GM21367 (cell line): ENCODE measurements around the gene PCDHA5.
"Not testable (repeated sequence)": the region's sequence is repeated elsewhere in the genome, so short reads cannot be mapped to it uniquely, and the experiment has no call there.

Experiments used
- ATAC-seq: cut with Tn5 transposase; IDR thresholded peaks from one replicate; pipeline ENCODE4 v1.9.1; 2021; ENCODE audit not compliant: unreplicated experiment

Gene PCDHA5

GRCh38 chr5:140822969-140823368 lies 1.6 kb downstream of the PCDHA5 start:
- ATAC-seq = not testable (repeated sequence)

DNA sequence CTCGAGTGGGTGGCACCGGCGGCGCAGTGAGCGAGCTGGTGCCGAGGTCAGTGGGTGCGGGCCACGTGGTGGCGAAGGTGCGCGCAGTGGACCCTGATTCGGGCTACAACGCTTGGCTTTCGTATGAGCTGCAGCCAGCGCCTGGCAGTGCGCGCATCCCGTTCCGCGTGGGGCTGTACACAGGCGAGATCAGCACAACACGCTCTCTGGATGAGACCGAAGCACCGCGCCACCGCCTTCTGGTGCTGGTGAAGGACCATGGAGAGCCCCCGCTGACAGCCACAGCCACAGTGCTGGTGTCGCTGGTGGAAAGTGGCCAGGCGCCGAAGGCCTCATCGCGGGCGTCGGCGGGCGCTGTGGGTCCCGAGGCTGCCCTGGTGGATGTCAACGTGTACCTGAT lies 2.1 kb downstream of the PCDHA5 start:
- ATAC-seq = no peak

GRCh38 chr5:140827704-140828361 lies 6.4 kb downstream of the PCDHA5 start, which contains the start of gene PCDHA6:
Gene PCDHA6, plus strand, starts transcription at chr5:140827960. Its CDS starts 132 bp downstream, at chr5:140828092.
- ATAC-seq = no peak

DNA sequence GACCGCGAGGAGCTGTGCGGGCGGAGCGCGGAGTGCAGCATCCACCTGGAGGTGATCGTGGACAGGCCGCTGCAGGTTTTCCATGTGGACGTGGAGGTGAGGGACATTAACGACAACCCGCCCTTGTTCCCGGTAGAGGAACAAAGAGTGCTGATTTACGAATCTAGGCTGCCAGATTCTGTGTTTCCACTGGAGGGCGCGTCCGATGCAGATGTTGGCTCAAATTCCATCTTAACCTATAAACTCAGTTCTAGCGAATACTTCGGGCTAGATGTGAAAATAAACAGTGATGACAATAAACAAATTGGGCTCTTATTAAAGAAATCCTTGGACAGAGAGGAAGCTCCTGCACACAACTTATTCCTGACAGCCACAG lies 6.9 kb downstream of the PCDHA5 start:
- ATAC-seq = no peak

- not testable (repeated sequence) for ATAC-seq
Measured at GRCh38 chr5:140829511-140830501, 8.4 kb downstream of the PCDHA5 start.

- no peak for ATAC-seq
Measured at GRCh38 chr5:140833993-140834392, 12.6 kb downstream of the PCDHA5 start, which contains the start of gene PCDHA7. Gene PCDHA7, plus strand, starts transcription at chr5:140834269. Its CDS starts 115 bp downstream, at chr5:140834384.

DNA sequence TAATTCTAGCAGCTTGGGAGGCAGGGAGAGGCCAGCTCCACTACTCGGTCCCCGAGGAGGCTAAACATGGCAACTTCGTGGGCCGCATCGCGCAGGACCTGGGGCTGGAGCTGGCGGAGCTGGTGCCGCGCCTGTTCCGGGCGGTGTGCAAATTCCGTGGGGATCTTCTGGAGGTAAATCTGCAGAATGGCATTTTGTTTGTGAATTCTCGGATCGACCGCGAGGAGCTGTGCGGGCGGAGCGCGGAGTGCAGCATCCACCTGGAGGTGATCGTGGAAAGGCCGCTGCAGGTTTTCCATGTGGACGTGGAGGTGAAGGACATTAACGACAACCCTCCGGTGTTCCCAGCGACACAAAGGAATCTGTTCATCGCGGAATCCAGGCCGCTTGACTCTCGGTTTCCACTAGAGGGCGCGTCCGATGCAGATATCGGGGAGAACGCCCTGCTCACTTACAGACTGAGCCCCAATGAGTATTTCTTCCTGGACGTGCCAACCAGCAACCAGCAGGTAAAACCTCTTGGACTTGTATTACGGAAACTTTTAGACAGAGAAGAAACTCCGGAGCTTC lies 13.1 kb downstream of the PCDHA5 start:
- ATAC-seq = not testable (repeated sequence)

DNA sequence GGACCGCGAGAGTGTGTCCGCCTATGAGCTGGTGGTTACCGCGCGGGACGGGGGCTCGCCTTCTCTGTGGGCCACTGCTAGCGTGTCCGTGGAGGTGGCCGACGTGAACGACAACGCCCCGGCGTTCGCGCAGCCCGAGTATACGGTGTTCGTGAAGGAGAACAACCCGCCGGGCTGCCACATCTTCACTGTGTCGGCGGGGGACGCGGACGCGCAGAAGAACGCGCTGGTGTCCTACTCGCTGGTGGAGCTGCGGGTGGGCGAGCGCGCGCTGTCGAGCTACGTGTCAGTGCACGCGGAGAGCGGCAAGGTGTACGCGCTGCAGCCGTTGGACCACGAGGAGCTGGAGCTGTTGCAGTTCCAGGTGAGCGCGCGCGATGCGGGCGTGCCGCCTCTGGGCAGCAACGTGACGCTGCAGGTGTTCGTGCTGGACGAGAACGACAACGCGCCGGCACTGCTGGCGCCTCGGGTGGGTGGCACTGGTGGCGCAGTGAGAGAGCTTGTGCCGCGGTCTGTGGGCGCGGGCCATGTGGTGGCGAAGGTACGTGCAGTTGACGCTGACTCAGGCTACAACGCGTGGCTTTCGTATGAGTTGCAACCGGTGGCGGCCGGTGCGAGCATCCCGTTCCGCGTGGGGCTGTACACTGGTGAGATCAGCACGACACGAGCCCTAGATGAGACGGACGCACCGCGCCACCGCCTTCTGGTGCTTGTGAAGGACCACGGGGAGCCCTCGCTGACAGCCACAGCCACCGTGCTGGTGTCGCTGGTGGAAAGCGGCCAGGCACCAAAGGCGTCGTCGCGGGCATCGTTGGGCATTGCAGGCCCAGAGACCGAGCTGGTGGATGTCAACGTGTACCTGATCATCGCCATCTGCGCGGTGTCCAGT lies 14.5 kb downstream of the PCDHA5 start:
- ATAC-seq = no peak

GRCh38 chr5:140840978-140841962 lies 19.9 kb downstream of the PCDHA5 start, which contains the start of gene PCDHA8:
Gene PCDHA8, plus strand, starts transcription at chr5:140841187. Its CDS starts 135 bp downstream, at chr5:140841322.
- ATAC-seq = no peak

DNA sequence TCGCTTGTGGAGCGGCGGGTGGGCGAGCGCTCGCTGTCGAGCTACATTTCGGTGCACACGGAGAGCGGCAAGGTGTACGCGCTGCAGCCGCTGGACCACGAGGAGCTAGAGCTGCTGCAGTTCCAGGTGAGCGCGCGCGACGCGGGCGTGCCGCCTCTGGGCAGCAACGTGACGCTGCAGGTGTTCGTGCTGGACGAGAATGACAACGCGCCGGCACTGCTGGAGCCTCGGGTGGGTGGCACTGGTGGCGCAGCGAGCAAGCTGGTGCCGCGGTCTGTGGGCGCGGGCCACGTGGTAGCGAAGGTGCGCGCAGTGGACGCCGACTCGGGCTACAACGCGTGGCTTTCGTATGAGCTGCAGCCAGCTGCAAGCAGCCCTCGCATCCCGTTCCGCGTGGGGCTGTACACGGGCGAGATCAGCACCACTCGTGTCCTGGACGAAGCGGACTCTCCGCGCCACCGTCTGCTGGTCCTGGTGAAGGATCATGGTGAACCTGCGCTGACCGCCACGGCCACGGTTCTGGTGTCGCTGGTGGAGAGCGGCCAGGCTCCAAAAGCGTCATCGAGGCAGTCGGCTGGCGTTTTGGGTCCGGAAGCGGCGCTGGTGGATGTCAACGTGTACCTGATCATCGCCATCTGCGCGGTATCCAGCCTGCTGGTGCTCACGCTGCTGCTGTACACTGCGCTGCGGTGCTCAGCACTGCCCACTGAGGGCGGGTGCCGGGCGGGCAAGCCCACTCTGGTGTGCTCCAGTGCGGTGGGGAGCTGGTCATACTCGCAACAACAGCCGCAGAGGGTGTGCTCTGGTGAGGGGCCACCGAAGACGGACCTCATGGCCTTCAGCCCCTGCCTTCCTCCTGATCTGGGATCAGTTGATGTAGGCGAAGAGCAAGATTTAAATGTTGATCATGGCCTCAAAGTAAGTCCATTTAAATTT lies 21.7 kb downstream of the PCDHA5 start:
- ATAC-seq = no peak

DNA sequence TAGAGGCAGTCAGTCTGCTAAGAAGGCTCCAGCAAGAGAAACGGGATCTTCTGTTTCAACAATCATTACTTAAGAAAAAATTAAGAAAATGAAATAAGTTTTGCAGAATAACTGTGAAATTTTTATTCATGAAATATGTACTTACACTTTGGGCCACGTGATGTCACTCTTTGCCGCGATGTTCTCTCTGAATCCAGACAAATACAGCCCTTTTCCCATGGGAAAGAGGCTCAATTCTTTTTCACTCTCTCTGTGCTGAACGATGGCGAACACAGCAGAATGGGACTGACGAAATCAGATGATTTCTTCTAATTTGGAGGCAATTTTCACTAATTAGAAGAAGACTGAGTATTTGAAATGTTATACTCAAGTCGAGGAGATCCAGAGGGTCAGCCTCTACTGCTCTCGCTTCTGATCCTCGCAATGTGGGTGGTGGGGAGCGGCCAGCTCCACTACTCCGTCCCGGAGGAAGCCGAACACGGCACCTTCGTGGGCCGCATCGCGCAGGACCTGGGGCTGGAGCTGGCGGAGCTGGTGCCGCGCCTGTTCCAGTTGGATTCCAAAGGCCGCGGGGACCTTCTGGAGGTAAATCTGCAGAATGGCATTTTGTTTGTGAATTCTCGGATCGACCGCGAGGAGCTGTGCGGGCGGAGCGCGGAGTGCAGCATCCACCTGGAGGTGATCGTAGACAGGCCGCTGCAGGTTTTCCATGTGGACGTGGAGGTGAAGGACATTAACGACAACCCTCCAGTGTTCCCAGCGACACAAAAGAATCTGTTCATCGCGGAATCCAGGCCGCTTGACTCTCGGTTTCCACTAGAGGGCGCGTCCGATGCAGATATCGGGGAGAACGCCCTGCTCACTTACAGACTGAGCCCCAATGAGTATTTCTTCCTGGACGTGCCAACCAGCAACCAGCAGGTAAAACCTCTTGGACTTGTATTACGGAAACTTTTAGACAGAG lies 27.0 kb downstream of the PCDHA5 start, which contains the start of gene PCDHA9:
TSS of gene PCDHA9 (plus strand) at position 244 of the 964 bp plus-strand sequence. CDS start at position 358, 114 bp downstream.
- ATAC-seq = not testable (repeated sequence)

DNA sequence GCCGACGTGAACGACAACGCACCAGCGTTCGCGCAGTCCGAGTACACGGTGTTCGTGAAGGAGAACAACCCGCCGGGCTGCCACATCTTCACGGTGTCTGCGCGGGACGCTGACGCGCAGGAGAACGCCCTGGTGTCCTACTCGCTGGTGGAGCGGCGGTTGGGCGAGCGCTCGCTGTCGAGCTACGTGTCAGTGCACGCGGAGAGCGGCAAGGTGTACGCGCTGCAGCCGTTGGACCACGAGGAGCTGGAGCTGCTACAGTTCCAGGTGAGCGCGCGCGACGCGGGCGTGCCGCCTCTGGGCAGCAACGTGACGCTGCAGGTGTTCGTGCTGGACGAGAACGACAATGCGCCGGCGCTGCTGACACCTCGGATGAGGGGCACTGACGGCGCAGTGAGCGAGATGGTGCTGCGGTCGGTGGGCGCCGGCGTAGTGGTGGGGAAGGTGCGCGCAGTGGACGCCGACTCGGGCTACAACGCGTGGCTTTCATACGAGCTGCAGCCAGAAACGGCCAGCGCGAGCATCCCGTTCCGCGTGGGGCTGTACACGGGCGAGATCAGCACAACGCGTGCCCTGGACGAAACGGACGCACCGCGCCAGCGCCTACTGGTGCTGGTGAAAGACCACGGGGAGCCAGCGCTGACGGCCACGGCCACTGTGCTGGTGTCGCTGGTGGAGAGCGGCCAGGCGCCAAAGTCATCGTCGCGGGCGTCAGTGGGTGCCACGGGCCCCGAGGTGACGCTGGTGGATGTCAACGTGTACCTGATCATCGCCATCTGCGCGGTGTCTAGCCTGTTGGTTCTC lies 28.6 kb downstream of the PCDHA5 start:
- ATAC-seq = not testable (repeated sequence)

DNA sequence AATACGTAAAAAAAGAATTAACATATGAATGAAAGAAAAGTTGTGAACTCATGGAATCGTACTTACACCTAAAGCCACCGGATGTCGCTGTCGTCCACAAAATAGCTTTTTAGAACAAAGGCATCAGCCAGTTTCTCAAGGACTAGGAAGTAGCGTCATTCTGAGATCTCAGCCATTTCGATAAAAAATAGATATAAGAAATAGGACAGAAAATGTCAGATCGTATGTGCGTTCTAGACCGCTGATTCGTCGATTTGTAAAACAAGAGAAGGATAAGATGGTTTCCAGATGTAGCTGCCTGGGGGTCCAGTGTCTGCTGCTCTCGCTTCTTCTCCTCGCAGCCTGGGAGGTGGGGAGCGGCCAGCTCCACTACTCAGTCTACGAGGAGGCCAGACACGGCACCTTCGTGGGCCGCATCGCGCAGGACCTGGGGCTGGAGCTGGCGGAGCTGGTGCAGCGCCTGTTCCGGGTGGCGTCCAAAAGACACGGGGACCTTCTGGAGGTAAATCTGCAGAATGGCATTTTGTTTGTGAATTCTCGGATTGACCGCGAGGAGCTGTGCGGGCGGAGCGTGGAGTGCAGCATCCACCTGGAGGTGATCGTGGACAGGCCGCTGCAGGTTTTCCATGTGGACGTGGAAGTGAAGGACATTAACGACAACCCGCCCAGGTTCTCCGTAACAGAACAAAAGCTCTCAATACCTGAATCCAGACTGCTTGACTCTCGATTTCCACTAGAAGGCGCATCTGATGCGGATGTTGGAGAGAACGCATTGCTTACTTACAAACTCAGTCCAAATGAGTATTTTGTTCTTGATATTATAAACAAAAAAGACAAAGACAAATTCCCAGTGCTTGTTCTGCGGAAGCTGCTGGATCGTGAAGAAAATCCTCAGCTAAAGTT lies 34.6 kb downstream of the PCDHA5 start, which contains the start of gene PCDHA10:
TSS of gene PCDHA10 (plus strand) at position 126 of the 903 bp plus-strand sequence. CDS start at position 278, 152 bp downstream.
- ATAC-seq = no peak

GRCh38 chr5:140857177-140857986 lies 36.0 kb downstream of the PCDHA5 start:
- no peak for ATAC-seq
